Stimulated activated CD4-positive, alpha-beta T cell treated with anti-CD3 and anti-CD28 coated beads, Interleukin-1b, Interleukin-23, amount 100 ng/mL, for 48 hours (primary cell): ENCODE measurements around the gene DOC2A.
"Not testable (repeated sequence)": the region's sequence is repeated elsewhere in the genome, so short reads cannot be mapped to it uniquely, and the experiment has no call there.

Experiments used
- DNase-seq: peaks from one replicate; pipeline ENCODE4 v3.0.0-alpha.2; 2020

The DOC2A gene

DNA sequence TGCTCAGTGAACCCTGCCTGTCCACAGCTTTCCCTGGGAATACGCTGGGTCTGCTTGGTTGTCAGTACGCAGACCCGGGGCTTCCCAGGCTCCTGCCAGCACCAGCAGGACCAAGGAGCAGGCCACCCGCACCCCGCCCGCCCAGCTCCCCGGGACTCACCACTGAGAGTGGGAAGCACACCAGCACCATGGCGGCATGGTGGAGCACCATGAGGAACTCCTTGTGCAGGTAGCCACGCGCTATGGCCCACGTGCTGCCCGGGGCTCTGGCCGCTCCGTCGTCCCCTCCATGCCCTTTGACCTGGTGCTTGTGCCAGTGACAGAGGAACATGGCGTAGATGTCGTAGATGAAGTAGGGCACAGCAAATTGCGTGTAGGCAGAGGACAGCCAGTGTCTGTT, 15.6 kb upstream of the DOC2A start:
- no peak for DNase-seq

DNA sequence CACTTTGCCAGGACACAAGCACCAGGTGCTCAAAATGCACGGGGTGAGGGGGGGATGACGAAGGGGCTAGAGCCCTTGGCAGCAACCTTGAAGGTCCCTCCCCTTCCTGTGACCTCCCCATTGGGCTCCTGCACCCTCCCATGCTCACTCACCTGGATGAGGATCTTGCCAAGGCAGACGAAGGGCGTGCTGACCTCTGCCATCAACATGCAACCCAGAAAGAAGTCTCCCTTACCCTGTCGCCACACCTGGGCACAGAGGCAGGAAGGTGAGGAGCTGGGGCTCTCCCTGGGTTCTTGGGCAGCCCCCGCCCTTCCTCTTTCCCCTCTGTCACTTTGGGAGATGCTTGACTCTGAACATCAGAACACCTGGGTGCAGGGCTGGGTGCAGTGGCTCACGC, 14.7 kb upstream of the DOC2A start:
- DNase-seq, result no peak

DNA sequence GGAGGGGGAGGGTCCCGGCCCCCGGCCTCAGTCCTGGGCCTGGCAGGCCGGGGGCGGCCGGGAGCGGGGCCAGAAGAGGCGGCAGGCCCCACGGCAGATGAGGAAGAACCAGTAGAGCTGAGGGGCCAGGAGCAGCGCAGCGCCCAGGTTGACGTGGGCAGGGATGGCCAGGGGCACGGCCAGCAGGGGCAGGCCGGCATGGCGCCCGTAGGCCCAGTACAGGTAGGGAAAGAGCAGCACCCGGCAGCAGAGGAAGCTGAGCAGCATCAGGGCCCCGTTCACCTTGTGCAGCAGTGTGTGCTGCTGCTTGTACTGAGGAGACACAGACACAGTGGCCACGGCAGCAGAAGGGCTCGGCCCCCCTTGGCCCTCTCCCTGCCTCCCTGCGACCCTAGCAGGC, 14.3 kb upstream of the DOC2A start:
- DNase-seq, result no peak

DNA sequence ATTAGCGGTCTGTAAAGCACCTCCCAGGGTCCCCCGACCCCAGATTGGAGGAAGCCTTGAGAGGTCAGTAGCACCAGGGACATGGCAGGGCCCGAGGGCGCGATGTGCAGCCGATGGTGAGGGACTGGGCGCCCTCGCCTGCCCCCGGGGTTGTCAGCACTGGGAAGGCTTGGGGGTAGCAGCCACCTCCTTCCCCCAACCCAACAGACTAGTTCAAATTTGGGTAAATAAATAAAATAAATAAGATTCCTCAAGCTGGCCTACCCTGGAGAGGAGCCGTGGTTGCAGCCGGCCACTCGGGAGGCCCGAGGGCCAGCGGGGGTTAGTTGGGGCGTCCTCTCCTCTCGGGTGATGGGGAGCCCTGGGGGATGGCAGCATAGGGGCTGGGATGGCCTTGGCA, 13.6 kb upstream of the DOC2A start:
- no peak for DNase-seq

DNA sequence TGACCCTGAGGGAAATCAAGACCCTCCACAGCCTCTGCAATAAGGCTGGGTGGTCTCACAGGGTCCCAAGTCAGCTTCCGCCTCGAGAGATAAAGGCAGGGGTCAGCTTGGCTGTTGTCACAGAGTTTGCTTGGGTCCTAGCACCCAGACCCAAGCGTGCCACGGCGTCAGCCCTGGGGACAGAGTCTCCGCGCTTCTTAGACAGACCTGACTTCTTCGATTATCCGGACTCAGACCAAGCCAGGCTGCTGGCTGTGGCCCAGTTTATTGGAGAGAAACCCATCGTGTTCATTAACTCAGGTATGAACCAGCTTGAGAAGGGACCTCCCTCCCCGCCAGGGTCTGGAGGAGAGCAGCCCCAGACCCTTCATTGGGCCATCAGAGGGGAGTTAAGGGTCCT, 12.8 kb upstream of the DOC2A start:
- no peak for DNase-seq

DNA sequence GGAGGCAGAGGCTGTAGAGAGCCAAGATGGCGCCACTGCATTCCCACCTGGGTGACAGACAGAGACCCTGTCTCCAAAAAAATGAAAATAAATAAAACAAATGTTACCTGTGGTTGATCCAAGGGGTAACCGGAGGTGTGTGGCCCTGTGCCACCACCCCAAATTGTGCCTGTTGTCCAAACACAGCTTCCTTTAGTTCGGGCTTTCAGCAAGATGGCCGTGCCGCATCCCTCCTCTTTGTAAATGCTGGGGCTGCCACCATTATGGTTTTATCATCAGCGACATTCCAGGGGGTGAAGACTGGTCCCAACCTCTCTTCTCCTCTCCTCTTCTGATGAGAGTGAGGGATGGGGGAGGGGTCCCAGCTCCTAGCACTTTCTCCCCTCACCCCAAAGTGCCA, 12.1 kb upstream of the DOC2A start, which contains the start of gene C16orf92:
Gene C16orf92, plus strand, starts transcription at position 312 of the 400 bp plus-strand sequence. CDS start 143 bp downstream, outside the sequence.
- no peak for DNase-seq

DNA sequence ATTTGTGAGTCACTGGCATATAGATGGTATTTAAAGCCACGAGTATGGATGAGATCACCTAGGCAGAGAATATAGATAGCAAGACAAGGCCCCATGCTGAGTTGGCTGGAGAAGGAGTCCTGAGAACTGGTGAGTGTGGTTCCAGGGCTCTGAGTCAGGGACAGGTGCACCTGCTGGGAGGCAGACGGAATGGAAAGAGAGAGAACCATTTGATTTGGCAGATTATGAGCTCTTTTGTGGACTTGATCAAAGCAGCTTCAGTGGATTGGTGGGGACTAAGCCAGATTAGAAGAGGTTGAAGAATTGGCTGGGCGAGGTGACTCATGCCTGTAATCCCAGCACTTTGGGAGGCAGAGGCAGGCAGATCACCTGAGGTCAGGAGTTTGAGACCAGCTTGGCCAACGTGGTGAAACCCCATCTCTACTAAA, 7.9 kb upstream of the DOC2A start:
- no peak for DNase-seq

DNA sequence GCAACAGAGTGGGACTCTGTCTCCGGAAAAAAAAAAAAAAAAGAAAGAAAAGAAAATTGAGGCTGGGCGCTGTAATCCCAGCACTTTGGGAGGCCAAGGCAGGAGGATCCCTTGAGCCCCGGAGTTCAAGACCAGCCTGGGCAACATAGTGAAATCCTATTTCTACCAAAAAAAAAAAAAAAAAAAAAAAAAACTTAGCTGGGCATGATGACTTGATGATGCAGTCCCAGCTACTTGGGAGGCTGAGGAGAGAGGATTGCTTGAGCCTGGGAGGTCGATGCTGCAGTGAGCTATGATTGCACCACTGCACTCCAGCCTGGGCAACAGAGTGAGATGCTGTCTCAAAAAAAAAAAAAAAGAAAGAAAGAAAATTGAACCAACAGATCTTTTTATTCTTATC, 7.1 kb upstream of the DOC2A start:
- DNase-seq, result not testable (repeated sequence)

DNA sequence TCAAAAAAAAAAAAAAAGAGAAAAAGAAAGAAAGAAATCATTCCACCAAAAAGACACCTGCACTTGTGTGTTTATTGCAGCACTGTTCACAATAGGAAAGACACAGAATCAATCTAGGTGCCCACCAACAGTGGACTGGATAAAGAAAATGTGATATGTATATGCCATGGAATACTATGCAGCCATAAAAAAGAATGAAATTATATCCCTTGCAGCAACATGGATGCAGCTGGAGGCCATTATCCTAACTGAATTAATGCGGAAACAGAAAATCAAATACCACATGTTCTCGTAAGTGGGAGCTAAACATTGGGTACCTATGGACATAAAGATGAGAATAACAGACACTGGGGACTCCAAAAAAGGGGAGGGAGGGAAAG, 6.4 kb upstream of the DOC2A start:
- no peak for DNase-seq

DNA sequence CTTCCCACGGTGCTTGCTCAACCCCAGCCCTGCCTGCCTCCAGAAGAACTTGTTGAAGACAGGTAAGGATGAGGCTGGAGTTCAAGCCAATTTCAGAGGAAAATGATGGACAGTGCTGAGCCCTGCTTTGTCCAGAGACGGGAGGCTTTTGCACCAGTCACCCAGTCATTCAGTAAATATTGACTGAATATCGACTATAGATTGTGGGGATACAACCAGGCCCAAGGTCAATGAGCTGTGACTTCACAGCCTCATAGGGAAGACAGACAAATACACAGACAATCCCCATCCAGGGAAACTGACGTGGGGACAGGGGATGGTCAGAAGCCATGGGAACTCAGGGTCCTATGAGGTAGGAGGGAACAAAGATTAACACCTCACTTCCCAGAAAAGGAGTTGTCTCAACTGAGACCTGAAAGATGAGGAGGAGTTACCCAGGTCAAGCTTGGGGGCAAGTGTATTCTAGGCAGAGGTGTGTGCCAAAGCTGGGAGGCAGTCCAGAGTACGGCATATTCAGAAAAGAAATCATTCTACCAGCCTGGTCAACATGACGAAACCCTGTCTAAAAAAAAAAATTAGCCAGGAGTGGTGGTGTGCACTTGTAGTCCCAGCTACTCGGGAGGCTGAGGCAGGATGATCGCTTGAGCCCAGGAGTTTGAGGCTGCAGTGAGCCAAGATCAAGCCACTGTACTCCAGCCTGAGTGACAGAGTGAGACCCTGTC, 5.9 kb upstream of the DOC2A start:
- no peak for DNase-seq

DNA sequence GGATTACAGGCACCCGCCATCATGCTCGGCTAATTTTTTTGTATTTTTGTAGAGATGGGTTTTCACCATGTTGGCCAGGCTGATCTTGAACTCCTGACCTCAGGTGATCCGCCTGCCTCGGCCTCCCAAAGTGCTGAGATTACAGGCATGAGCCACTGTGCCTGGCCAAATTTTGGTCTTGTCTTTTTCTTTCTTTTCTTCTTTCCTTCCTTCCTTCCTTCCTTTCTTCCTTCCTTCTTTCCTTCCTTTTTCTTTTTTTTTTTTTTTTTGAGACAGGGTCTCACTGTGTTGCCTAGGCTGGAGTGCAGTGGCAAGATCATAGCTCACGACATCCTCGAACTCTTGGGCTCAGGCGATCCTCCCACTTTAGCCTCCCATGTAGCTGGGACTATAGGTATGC, 4.6 kb upstream of the DOC2A start:
- not testable (repeated sequence) for DNase-seq

DNA sequence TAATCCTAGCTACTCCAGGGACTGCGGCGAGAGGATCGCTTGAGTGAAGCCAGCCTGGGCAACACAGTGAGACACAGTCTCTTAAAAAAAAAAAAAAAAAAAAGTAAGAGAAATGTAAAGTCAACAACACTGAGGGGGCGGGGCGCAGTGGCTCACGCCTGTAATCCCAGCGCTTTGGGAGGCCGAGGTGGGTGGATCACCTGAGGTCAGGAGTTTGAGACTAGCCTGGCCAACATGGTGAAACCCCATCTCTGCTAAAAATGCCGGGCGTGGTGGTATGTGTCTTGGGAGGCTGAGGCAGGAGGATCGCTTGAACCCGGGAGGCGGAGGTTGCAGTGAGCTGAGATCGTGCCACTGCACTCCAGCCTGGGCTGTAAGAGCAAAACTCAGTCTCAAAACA, 1.8 kb upstream of the DOC2A start:
- not testable (repeated sequence) for DNase-seq

DNA sequence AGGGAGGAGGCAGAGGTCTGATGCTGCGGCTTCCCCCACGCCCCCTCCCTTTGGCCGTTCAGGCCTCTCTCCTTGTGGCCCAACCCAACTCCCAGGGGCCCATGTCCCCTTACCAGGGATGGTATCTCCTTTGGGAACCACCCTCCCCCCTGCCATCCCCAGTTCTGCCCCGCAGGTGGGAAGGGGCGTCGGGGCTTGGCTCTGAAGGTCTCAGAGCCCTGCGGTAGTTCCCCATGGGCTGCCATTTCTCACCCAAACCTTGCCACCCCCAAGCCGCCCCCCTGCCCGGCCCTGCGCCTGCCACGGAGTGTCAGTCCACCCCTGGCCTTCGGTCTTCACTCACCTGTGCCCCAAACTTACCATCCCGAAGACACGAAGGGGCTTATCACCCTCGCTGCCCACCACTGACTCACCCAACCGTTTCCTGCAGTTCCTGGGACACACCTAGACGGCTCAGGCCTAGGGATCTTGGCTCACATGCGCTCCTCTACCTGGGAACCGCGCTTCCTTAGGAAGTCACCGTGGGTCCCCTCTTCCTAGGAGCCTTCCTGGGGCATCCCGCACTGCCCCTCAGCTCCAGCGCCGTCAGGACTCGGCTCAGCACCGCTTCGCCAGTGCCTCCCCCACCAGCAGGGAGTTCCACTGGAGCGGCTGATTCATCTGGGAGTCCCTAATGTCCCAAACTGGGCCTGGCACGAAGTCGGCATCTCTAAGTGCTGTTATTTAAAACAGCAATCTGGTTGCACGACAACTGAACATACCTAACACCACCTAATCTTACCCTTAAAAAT, 1.1 kb upstream of the DOC2A start:
- DNase-seq, result no peak

DNA sequence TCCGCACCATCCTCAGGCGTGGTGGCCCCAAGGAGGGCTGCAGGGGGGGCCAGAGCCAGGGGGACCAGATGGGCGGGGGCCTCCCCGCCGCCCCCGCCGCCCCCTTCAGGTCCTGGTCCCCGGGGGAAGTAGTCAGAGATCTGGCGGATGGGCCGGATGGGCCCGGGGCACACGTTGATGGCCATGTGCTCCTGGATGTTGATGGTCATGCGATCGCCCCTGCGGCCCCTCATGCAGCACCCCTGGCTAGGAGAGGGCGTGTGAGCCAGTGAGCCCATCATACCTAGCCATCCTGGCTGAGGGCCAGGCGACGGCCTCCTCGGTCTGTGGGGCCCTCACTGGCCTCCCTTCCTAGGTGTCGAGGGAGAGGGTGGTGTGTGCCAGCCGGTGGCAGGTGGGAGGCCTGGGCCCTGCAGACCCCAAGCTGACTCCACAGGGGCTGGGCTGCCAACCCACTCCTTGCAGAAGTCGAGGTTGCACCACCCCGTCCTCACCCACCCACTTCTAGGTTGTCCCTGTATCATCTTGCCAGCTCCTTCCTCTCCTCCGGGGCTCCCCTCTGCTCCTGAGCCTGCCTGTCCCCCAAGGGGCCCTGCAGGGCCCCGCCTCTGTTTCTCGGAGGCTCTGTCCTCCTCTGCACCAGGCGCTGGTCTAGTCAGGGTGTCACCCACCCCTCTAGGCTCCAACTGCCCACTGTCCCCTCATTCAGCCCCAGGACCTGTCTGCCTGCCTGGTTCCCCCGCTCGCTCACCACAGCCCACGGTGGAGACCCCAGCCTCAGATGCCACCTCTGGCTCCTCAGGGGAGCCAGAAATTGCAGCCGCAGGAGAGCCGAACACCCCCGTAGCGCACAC, 610 bp downstream of the DOC2A start:
- DNase-seq, result no peak

DNA sequence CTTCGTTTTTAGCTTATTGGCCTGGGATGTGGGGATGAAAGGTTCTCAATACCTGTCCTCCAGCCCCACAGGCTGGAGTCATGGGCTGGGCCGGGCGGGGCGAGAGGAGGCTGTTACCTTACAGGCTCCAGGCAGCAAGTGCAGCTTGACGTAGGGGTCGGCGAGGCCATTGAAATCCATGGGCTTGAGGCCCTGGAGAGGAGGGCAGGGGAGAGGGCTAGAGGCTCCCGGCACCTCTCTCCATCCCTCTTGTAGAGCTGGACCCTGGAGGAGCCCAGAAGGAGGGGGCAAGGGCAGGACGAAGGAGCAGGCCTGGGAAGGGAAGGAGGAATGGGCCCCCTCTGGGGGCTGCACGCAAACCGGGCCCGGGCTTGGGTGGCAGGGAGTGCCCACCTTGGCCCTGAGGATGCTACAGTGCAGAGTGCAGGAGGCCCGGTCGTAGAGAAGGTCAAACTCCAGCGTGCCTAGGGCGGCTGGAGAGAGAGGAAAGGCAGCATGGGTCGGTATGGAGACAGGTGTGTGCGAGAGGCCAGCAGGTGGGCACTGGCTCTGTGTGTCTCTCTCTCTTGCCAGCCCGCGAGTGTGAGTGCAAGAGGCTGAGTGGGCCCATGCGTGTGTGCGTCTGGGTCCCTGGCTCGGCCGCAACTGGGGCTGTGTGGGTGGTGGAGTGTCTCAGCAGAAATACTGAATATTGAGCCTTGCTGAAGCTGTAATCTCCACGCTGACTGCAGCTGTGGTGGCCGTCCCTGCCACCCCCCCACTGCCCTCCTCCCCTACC, 1.6 kb downstream of the DOC2A start:
- no peak for DNase-seq

DNA sequence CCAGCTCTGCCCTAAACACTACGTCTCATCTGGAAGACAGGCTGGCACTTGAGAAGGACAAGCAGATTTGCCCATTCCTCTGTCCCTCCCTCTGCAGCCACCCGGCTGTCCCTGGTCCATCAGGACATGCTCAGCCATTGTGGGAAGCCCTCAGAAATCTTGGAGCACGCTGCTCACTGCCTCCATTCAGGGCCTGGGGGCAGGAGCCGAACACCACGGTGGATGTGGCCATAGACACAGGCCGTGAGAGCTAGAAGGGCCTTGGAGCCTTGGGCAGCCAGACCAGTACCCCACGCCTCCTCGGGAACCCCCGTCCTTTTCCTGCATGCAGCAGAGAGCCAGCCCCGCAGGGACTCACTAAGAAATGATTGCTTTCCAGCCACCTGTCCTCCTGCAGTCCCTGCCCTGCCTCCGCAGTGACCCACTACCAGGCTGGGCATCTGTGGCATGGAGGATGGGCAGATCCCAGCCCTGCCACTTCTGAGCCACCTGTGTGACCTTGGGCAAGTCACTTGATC, 3.4 kb downstream of the DOC2A start:
- no peak for DNase-seq

DNA sequence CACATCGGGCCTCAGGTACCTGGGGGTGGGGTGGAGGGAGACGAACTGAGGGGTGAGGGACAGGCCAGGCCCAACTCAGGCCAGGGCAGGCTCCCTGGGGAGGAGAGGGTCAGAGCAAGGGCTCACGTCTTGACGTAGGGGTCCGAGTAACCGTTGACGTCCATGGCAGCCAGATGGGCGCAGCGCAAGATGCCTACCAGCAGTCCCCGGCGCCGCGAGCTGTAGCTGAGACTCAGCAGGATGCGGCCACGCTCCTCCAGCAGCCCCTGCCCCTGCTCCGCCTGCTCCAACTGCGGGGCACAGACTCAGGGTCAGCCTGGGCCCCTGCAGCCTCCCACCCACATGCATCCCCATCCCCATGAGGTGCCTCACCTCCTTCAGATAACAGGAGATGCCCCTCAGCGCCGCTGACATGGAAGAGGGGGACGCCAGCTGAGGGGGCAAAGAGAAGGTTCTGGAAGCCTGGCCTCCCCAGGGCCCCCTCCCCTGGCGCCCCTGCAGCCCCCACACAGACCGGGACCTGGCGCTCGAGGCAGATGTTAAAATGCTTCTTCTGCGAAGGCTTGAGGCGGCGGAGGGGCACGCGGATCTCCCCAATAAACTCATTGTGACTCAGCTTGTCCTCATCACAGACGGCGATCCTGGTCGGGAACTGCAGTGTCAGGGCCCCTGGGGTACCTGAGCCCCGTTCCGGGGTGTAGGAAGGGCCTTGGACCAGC, 4.0 kb downstream of the DOC2A start:
- DNase-seq, result no peak

DNA sequence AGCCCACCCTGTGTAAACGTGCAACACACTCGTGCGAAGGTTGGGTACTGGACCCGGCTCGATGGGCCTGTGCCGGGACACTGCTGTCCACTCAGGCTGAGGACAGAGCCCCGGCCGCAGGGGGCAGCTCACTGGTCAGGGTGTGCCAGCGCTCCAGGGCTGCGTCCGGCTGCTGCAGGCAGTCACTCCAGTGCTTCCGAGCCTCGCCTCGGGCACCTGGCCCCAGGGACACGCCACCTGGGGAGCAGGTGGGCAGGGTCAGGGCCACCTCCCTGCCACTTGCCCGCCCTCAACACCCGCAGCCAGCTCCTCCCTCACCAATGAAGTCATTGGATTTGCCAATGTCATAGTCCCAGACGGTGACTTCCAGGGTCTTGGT, 4.7 kb downstream of the DOC2A start:
- DNase-seq, result no peak

DNA sequence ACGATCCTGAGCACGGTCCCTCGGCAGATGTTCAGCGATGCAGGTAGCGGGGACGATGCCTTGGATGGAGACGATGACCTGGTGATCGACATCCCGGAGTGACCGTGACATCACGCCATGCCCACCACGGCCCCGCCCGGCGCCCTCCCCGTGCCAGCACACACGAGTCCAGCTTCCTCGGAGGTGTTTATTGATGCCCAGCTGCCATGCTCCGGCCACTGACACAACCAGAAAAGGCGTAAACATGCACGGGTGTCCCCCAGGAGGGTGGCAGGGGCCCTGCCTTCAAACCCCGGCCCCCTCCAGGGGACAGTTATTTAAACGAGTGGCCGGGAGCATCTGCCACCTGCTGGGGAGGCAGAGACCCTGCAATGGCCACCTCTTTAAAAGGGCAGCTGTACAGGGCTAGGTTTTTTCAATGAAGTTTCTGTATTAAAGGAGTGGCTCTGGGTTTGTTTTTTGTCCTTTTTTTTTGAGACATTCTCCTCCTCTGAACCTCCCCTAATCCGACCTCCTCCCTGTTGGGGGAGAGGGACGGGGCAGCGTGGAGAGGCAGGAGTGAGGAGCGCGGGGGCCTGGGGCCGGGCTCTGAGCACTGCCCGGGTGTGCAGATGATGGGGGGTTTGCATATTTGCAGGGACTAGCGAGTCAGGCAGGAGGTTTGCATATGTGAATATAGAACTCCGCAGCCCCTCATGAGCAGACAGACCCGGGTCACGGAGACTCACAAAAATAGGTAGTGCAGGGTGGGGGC, 5.3 kb downstream of the DOC2A start:
- DNase-seq, result no peak

DNA sequence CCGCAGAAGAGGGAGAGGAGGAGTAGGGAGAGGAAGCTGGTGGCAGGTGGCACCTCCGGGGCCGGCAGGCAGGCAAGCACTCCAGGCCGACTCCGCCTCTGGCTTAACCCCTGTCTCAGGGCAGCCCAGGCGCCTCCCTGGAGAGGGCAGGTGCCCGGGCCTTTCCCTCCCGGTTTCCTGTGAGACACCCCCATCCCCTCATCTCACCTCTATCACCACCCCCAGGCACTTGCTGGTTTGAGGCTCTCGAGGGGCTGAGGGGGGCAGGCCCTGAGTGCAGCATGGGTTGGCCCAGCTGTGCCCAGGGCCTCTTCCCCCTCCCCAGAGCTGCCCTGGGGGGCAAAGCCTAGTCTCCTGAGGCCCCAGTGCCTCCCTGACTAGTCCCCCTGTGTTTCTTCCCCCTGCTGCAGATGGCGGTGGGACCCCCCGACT, 6.0 kb downstream of the DOC2A start:
- DNase-seq, result no peak

DNA sequence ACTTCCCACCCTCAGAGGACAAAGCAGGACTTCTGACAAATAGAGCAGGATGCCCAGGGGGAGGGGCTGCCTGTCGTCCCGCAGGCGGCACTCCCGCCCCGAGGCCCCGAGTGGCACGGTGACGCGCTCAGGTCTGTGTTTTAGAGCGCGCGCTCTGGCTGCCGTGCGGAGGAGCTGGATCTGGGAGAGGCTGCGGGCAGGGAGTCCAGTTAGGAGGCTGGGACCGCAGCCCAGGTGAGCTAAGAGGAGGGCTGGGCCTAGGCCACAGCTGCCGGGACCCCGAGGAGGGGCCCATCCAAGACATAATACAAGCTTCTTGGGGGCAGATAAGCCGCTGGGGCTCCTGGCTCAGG, 6.4 kb downstream of the DOC2A start:
- no peak for DNase-seq
